Esophagus squamous epithelium (tissue), 4 donors: Measurements from ENCODE around the gene GSAP.

Experiments used
- POLR2A ChIP-seq, 4 donors: fragments of 450-650 bp; IDR thresholded peaks; one replicate each; pipeline ENCODE4 v1.6.1; 2017; ENCODE audit warnings: antibody characterized with exemption in 4 of 4, mild to moderate bottlenecking in 4 of 4, moderate library complexity in 3 of 4
- TF ChIP-seq, protein P1 (sequence below), 6 experiments: fragments of 450-650 bp in 4 of 6; fragments of 200-600 bp in 2 of 6; sonication (generic) in 2 of 6; IDR thresholded peaks; one replicate each; pipeline ENCODE4 v1.5.1; 2016 to 2019; ENCODE audit warnings: antibody characterized with exemption in 6 of 6, mild to moderate bottlenecking in 4 of 6, moderate library complexity in 4 of 6

DNA sequence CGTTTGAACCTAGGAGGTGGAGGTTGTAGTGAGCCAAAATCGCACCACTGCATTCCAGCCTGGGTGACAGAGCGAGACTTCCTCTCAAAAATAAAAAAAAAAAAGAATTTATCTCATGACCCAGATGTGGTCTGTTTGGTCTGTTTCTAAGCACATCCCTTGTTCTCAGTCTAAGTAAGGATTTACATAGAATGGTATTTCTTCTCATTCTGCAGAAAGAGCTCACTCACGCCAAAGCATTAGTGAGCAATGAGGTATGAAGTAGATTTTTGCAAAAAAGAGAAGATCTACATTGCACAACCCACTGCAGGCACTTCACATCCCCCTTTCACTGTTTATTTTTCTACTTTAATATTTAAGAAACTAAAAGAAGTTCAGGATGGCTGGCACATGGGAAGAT lies 140.0 kb downstream of the GSAP start:
- TF ChIP-seq, protein P1, sequence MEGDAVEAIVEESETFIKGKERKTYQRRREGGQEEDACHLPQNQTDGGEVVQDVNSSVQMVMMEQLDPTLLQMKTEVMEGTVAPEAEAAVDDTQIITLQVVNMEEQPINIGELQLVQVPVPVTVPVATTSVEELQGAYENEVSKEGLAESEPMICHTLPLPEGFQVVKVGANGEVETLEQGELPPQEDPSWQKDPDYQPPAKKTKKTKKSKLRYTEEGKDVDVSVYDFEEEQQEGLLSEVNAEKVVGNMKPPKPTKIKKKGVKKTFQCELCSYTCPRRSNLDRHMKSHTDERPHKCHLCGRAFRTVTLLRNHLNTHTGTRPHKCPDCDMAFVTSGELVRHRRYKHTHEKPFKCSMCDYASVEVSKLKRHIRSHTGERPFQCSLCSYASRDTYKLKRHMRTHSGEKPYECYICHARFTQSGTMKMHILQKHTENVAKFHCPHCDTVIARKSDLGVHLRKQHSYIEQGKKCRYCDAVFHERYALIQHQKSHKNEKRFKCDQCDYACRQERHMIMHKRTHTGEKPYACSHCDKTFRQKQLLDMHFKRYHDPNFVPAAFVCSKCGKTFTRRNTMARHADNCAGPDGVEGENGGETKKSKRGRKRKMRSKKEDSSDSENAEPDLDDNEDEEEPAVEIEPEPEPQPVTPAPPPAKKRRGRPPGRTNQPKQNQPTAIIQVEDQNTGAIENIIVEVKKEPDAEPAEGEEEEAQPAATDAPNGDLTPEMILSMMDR (IDR thresholded peaks at IDR 0.05) = no peak
- no peak for TF ChIP-seq POLR2A (IDR thresholded peaks at IDR 0.05)
